K562 (cell line): Measurements from ENCODE around the gene NDOR1. TPM values are rescaled to one million over a fixed set of nuclear protein-coding genes. Genes with fewer than 3 reads are reported as not detected.
A peak's percentile ranks its signal among the peaks of the same experiment; 100 is the strongest.

Source experiments
- CREB1 ChIP-seq, 2 experiments: sonication (generic) in 1 of 2; formaldehyde crosslinking in 1 of 2; IDR thresholded peaks; 2 replicates each; pipeline versions ENCODE4 v1.6.1 to v1.8.0; 2012 to 2022; ENCODE audit warnings: inconsistent platforms in 1 of 2, mild to moderate bottlenecking in 1 of 2, missing genetic modification reagents in 1 of 2, moderate library complexity in 1 of 2
- EP400 ChIP-seq: fragments of 450-650 bp; IDR thresholded peaks from 2 replicates; pipeline ENCODE4 v1.6.1; 2017; ENCODE audit warnings: antibody characterized with exemption, mild to moderate bottlenecking, moderate library complexity
- ERF ChIP-seq: fragments of 450-650 bp; formaldehyde crosslinking; IDR thresholded peaks from 2 replicates; pipeline ENCODE4 v1.4.0; 2020; ENCODE audit warnings: mild to moderate bottlenecking, mixed read lengths
- GTF2A2 ChIP-seq: IDR thresholded peaks from 2 replicates; pipeline ENCODE4 v1.6.1; 2016; ENCODE audit warnings: mild to moderate bottlenecking, missing genetic modification characterization, missing compliant biosample characterization
- HDAC1 ChIP-seq, 2 experiments: fragments of 450-650 bp; IDR thresholded peaks; 2 replicates each; pipeline ENCODE4 v1.6.1; 2016 to 2017; ENCODE audit warnings: inconsistent platforms in 1 of 2, mild to moderate bottlenecking in 1 of 2, moderate library complexity in 1 of 2
- MTA2 ChIP-seq: fragments of 450-650 bp; IDR thresholded peaks from 2 replicates; pipeline ENCODE4 v1.6.1; 2016; ENCODE audit warnings: low read depth
- NCOA6 ChIP-seq: fragments of 450-650 bp; IDR thresholded peaks from 2 replicates; pipeline ENCODE4 v1.6.1; 2017; ENCODE audit warnings: mild to moderate bottlenecking
- NR1H2 ChIP-seq: sonication (generic); formaldehyde crosslinking; IDR thresholded peaks from 2 replicates; pipeline ENCODE4 v1.4.0; 2020; ENCODE audit warnings: mild to moderate bottlenecking, missing genetic modification reagents
- RBM34 ChIP-seq: fragments of 200-400 bp; formaldehyde crosslinking; IDR thresholded peaks from 2 replicates; pipeline ENCODE4 v1.6.1; 2018; ENCODE audit warnings: low read length, borderline replicate concordance; ENCODE audit not compliant: insufficient read depth
- RBM39 ChIP-seq: fragments of 200-400 bp; formaldehyde crosslinking; optimal IDR thresholded peaks from 2 replicates; pipeline ENCODE3; 2018; ENCODE audit warnings: low read depth, low read length
- RFX7 ChIP-seq: fragments of 250-450 bp; sonication (Bioruptor Pico); IDR thresholded peaks from 2 replicates; pipeline ENCODE4 v1.5.1; 2021; ENCODE audit warnings: mild to moderate bottlenecking
- SMARCC2 ChIP-seq: fragments of 450-650 bp; IDR thresholded peaks from 2 replicates; pipeline ENCODE4 v1.6.1; 2017; ENCODE audit warnings: antibody characterized with exemption, moderate library complexity, mild to moderate bottlenecking, low read depth
- SRSF3 ChIP-seq: fragments of 200-400 bp; formaldehyde crosslinking; IDR thresholded peaks from 2 replicates; pipeline ENCODE4 v1.6.1; 2016; ENCODE audit warnings: mild to moderate bottlenecking, low read length, moderate library complexity; ENCODE audit not compliant: insufficient read depth
- TAF7 ChIP-seq: fragments of 450-650 bp; IDR thresholded peaks from 2 replicates; pipeline ENCODE4 v1.6.1; 2016; ENCODE audit warnings: missing genetic modification characterization, missing compliant biosample characterization
- TEAD4 ChIP-seq, 2 experiments: sonication (generic) in 1 of 2; formaldehyde crosslinking in 1 of 2; IDR thresholded peaks; 2 replicates each; pipeline versions ENCODE4 v1.6.1 to v1.8.0; 2012 to 2022; ENCODE audit warnings: borderline replicate concordance in 1 of 2, inconsistent platforms in 1 of 2, low read length in 1 of 2, mild to moderate bottlenecking in 1 of 2, missing genetic modification reagents in 1 of 2
- ZNF212 ChIP-seq: fragments of 450-650 bp; formaldehyde crosslinking; IDR thresholded peaks from 2 replicates; pipeline ENCODE4 v1.4.0; 2020; ENCODE audit warnings: mild to moderate bottlenecking
- ZNF24 ChIP-seq: fragments of 450-650 bp; IDR thresholded peaks from 2 replicates; pipeline ENCODE4 v1.6.1; 2016
- ZNF57 ChIP-seq: fragments of 450-650 bp; formaldehyde crosslinking; IDR thresholded peaks from 2 replicates; pipeline ENCODE4 v1.4.0; 2020; ENCODE audit warnings: mild to moderate bottlenecking, moderate library complexity
- ZNF589 ChIP-seq: fragments of 200-800 bp; sonication (Bioruptor generic); IDR thresholded peaks from 2 replicates; pipeline ENCODE4 v1.6.1; 2016; ENCODE audit warnings: low read depth, missing genetic modification characterization, missing compliant biosample characterization
- ZNF766 ChIP-seq: fragments of 200-800 bp; sonication (Bioruptor generic); conservative IDR thresholded peaks from 2 replicates; pipeline ENCODE4 v1.6.1; 2016; ENCODE audit warnings: missing genetic modification characterization, missing compliant biosample characterization
- polyA plus RNA-seq, 8 experiments: library from polyadenylated mRNA; depleted of rRNA in 4 of 8; stranded (reverse) in 5 of 8; unstranded in 3 of 8; fragments of >200 nt; fragmentation: Nextera tagmentation in 2 of 8; fragmentation: Illumina TruSeq in 1 of 8; extraction: Ambion mirVana in 2 of 8; extraction: Trizol in 1 of 8; gene quantifications; 2 replicates each; pipeline versions ENCODE4 v1.2.1 to v1.2.3, GENCODE V29; 2011 to 2014; ENCODE audit warnings: inconsistent platforms in 1 of 8, missing spikeins in 1 of 8
- total RNA-seq, 7 experiments: library from RNA; depleted of rRNA in 6 of 7; stranded (reverse); fragments of >200 nt in 6 of 7; fragmentation: Illumina TruSeq in 2 of 7; extraction: Trizol in 2 of 7; gene quantifications; 2 replicates each; pipeline versions ENCODE4 v1.2.1 to v1.2.3, GENCODE V29; 2011 to 2021; ENCODE audit warnings: low replicate concordance in 1 of 7
- TF ChIP-seq, protein P1 (sequence below), 2 experiments: IDR thresholded peaks; 2 replicates each; pipeline ENCODE4 v1.6.1; 2011; ENCODE audit warnings: borderline replicate concordance in 1 of 2, control low read depth in 1 of 2, low read depth in 1 of 2, low read length in 1 of 2, mild to moderate bottlenecking in 1 of 2, mixed read lengths in 1 of 2, moderate library complexity in 1 of 2; ENCODE audit not compliant: insufficient read depth in 1 of 2, insufficient read length in 1 of 2, poor library complexity in 1 of 2, severe bottlenecking in 1 of 2; ENCODE audit errors: extremely low read depth in 1 of 2
- TF ChIP-seq, protein P2 (sequence below): fragments of 250-450 bp; sonication (Bioruptor Pico); IDR thresholded peaks from 2 replicates; pipeline ENCODE4 v1.8.0; 2021; ENCODE audit warnings: borderline replicate concordance, mild to moderate bottlenecking, moderate library complexity; ENCODE audit not compliant: poor library complexity, severe bottlenecking
- TF ChIP-seq, protein P3 (sequence below): fragments of 450-650 bp; IDR thresholded peaks from 2 replicates; pipeline ENCODE4 v1.6.1; 2016; ENCODE audit warnings: low read depth, mild to moderate bottlenecking, moderate library complexity
- TF ChIP-seq, protein P4 (sequence below): fragments of 450-650 bp; IDR thresholded peaks from 2 replicates; pipeline ENCODE4 v1.6.1; 2017; ENCODE audit warnings: mild to moderate bottlenecking, moderate library complexity
- TF ChIP-seq, protein P5 (sequence below): sonication (generic); formaldehyde crosslinking; IDR thresholded peaks from 2 replicates; pipeline ENCODE4 v1.9.0; 2022; ENCODE audit warnings: mild to moderate bottlenecking, missing genetic modification reagents

The NDOR1 gene
- total and polyA plus RNA-seq, 9 of the 15 experiments (the other 6 are each of a cell fraction or from before 2014, with no cell fraction given): 0.06 to 36.9 (median 6.9) TPM

DNA sequence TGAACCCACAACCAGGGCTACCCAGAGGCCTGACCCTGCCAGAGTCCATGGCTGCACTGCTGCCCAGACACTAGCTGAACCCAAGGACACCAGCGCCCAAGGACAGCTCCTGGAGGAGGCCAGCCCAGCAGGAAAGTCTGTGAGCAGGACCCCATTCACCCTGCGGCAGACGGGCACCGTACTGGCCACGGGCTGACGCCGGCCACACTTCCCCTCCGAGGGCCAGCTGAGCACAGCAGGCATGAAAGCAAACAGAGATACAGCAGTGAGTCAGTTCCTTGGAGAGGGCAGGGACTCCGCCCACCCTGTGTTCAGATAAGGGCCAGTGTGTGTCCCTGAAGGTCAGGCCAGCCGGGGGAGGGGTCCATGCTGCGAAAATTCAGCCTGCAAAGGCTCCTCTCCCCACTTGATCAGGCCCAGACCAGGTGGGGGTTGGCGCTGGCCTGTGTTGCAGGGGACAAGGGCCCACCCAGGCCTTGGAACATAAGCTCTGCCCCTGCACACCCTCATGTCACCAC is 13.3 kb downstream of the NDOR1 start (continued):
- TF ChIP-seq, protein P1, sequence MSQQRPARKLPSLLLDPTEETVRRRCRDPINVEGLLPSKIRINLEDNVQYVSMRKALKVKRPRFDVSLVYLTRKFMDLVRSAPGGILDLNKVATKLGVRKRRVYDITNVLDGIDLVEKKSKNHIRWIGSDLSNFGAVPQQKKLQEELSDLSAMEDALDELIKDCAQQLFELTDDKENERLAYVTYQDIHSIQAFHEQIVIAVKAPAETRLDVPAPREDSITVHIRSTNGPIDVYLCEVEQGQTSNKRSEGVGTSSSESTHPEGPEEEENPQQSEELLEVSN (IDR thresholded peaks at IDR 0.05; ENCODE audit: borderline replicate concordance in 1 of 2, extremely low read depth in 1 of 2, insufficient read depth in 1 of 2, insufficient read length in 1 of 2, low read depth in 1 of 2, low read length in 1 of 2, poor library complexity in 1 of 2, severe bottlenecking in 1 of 2): peak in 1 of 2 experiments; percentile 28
- TF ChIP-seq, protein P2, sequence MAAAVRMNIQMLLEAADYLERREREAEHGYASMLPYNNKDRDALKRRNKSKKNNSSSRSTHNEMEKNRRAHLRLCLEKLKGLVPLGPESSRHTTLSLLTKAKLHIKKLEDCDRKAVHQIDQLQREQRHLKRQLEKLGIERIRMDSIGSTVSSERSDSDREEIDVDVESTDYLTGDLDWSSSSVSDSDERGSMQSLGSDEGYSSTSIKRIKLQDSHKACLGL: no peak
- TF ChIP-seq, protein P3, sequence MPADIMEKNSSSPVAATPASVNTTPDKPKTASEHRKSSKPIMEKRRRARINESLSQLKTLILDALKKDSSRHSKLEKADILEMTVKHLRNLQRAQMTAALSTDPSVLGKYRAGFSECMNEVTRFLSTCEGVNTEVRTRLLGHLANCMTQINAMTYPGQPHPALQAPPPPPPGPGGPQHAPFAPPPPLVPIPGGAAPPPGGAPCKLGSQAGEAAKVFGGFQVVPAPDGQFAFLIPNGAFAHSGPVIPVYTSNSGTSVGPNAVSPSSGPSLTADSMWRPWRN: no peak
- TF ChIP-seq TAF7 (tag): no peak
- TF ChIP-seq RFX7 (CRISPR knock-in tag): no peak
- TF ChIP-seq ZNF57 (CRISPR knock-in tag): 0 out of 2 replicates have a peak, but pooled peaks have one; percentile 31
- TF ChIP-seq EP400: peak; percentile 49; the same call in 1 of the 2 replicates
- TF ChIP-seq MTA2: peak; percentile 27; the same call in 1 of the 2 replicates
- 0 out of 2 replicates have a peak, but pooled peaks have one; percentile 53 for TF ChIP-seq SMARCC2
- TF ChIP-seq TEAD4 (IDR thresholded peaks at IDR 0.05; ENCODE audit: low read length): peak; percentile 66
- no peak for TF ChIP-seq TEAD4 (CRISPR knock-in tag; IDR thresholded peaks at IDR 0.05; ENCODE audit: borderline replicate concordance)
- no peak for TF ChIP-seq RBM34
- peak; percentile 56; the same call in 1 of the 2 replicates for TF ChIP-seq ZNF589 (CRISPR knock-in tag)
- no peak for TF ChIP-seq SRSF3
- TF ChIP-seq ZNF212 (CRISPR knock-in tag): no peak
- no peak for TF ChIP-seq RBM39
- TF ChIP-seq NR1H2 (CRISPR knock-in tag): no peak
- TF ChIP-seq CREB1 (IDR thresholded peaks at IDR 0.05): no peak
- TF ChIP-seq CREB1 (CRISPR knock-in tag; IDR thresholded peaks at IDR 0.05): no peak
- no peak for TF ChIP-seq ZNF766
- TF ChIP-seq GTF2A2 (tag): no peak
- TF ChIP-seq, protein P4, sequence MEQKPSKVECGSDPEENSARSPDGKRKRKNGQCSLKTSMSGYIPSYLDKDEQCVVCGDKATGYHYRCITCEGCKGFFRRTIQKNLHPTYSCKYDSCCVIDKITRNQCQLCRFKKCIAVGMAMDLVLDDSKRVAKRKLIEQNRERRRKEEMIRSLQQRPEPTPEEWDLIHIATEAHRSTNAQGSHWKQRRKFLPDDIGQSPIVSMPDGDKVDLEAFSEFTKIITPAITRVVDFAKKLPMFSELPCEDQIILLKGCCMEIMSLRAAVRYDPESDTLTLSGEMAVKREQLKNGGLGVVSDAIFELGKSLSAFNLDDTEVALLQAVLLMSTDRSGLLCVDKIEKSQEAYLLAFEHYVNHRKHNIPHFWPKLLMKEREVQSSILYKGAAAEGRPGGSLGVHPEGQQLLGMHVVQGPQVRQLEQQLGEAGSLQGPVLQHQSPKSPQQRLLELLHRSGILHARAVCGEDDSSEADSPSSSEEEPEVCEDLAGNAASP: no peak
- TF ChIP-seq ZNF24: no peak; the same call in 1 of the 2 replicates
- TF ChIP-seq NCOA6: no peak
- peak in 1 of 2 experiments; percentile 91; a peak in 2 of 4 replicates for TF ChIP-seq HDAC1 (IDR thresholded peaks at IDR 0.05)
- TF ChIP-seq ERF (CRISPR knock-in tag): peak; percentile 91
- TF ChIP-seq, protein P5, sequence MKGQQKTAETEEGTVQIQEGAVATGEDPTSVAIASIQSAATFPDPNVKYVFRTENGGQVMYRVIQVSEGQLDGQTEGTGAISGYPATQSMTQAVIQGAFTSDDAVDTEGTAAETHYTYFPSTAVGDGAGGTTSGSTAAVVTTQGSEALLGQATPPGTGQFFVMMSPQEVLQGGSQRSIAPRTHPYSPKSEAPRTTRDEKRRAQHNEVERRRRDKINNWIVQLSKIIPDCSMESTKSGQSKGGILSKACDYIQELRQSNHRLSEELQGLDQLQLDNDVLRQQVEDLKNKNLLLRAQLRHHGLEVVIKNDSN (CRISPR knock-in tag): no peak; the same call in 1 of the 2 replicates
